SK-MEL-5 (cell line): ENCODE data around the gene NCKIPSD. TPM values are rescaled to one million over a fixed set of nuclear protein-coding genes. Genes with fewer than 3 reads are reported as not detected.

ENCODE experiments used
- DNase-seq: peaks from one replicate; pipeline ENCODE4 v3.0.0-alpha.2; 2016; ENCODE audit warnings: low read depth, low spot score
- in situ Hi-C: cut with HindIII; loops from 2 replicates; pipeline ENCODE4 v1.10.0; 2016; ENCODE audit warnings: low sequenced_read_pairs, high pct_unique_total_duplicates, low pct_unique_long_range_greater_than_20kb
- total RNA-seq: library from RNA; depleted of rRNA; stranded (reverse); fragments of >200 nt; shearing (Covaris generic); gene quantifications from 2 replicates; pipeline ENCODE4 v1.2.3, GENCODE V29; 2014

The NCKIPSD gene
- total RNA-seq, 1 experiment from 2014 or later = 16.6 TPM

DNA sequence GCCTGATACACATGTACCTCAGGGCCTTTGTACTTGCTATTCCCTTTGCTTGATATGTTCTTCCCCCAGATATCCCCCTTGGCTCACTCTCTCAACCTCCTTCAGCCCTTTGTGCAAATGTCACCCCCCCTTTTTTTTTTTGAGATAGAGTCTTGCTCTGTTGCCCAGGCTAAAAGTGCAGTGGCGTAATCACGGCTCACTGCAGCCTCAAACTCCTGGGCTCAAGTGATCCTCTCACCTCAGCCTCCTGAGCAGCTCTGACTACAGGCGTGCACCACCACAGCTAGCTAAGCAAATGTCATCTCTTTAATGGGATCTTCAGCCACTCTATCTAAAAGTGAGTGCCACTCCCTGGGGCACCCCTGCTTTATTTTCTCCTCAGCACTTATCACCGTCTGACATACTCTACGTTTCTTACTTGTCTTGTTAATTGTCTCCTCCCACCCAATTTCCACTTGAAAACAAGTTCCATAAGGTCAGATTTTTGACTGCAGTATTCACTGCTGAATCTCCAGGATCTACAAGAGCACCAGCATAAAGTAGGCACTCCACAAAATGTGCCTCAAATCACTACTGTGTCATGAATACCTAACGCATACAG lies 16.7 kb upstream of the NCKIPSD start:
- in situ Hi-C loops = no loop called here
- DNase-seq = no peak

DNA sequence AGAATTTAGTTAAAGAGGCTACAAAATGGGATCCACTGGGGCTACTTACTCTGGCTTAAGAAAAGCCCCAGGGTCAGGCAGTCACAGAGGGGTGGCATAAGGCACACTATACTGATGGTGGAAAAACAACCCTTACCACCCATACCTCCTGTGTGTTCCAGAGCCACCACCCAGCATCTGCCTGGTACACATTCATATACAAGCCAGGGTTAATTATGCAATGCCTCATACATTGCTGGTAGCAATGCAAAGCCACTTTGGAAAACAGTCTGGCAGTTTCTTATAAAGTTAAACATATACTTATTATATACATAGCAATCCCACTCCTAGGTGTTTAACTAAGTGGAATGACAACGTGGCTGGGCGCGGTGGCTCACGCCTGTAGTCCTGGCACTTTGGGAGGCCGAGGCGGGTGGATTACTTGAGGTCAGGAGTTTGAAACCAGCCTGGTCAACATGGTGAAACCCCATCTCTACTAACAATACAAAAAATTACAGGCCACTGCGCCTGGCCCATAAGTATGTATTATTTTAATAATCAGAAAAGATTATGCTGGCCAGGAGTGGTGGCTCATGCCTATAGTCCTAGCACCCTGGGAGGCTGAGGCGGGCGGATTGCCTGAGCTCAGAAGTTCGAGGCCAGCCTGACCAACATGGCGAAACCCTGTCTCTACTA lies 15.2 kb upstream of the NCKIPSD start:
- no peak for DNase-seq
- in situ Hi-C loops = no loop called here

DNA sequence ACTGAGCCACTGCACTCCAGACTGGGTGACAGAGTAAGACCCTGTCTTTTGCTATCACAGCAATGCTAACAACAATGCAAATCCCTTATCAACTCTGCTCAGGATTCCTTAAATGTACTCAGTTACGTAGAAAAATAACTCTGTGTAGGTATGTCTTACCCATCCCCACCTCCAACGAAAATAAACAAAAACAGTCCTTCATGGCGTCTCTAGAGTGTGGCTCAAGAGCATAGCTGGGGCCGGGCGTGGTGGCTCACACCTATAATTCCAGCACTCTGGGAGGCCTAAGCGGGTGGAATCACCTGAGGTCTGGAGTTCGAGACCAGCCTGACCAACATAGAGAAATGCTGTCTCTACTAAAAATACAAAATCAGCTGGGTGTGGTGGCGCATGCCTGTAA lies 13.2 kb upstream of the NCKIPSD start:
- in situ Hi-C loops = no loop called here
- no peak for DNase-seq

DNA sequence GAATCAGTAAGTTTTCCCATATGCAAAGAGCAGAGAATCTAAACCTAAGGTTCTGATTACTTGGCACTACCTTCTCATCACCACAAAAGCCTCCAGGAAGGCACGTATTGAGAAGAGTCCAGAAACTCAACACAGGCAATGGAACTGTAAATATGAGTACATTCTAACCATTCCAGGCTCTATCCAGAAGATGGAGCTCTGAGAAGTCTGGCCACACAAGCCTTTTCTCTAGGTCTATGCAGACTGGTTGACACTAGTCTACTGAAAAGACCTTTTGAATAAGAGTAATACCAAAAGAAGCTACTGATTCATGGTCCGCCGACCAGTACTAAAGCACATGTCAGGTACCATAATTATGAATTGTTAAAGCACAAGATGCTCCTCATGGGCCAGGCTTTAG lies 12.2 kb upstream of the NCKIPSD start:
- in situ Hi-C loops = no loop called here
- peak; percentile 59 for DNase-seq

GRCh38 chr3:48696601-48697000 lies 10.9 kb upstream of the NCKIPSD start:
- in situ Hi-C loops = no loop called here
- DNase-seq = peak; percentile 22

DNA sequence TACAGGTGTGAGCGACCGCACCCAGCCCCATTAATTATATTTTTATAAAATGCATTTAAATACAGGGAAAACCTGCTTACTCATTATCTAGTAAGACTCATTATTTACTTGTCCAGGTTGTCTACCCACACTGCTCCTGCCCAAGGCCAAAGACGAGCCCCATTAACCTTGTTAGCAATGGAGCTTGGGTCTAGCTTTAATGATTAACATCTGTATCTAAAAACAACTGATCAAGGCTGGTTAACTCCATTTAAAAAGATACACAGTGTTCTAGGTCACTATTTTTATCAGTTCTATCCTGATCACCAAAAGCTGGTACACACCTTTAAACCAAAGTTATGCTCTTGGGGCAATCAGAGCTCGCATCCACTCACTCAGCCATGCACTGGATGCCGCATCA lies 10.4 kb upstream of the NCKIPSD start:
- in situ Hi-C loops = no loop called here
- no peak for DNase-seq

GRCh38 chr3:48695393-48695753 lies 9.7 kb upstream of the NCKIPSD start:
- in situ Hi-C loops = no loop called here

GRCh38 chr3:48694610-48695392 lies 9.1 kb upstream of the NCKIPSD start:
- in situ Hi-C loops = no loop called here
- no peak for DNase-seq

More at GRCh38 chr3:48695393-48695753, 9.7 kb upstream of the NCKIPSD start:
- no peak for DNase-seq

- no peak for DNase-seq
- in situ Hi-C loops = no loop called here
Observed at GRCh38 chr3:48693826-48694225, 8.1 kb upstream of the NCKIPSD start.

GRCh38 chr3:48692551-48692950 lies 6.8 kb upstream of the NCKIPSD start:
- in situ Hi-C loops = no loop called here
- no peak for DNase-seq

DNA sequence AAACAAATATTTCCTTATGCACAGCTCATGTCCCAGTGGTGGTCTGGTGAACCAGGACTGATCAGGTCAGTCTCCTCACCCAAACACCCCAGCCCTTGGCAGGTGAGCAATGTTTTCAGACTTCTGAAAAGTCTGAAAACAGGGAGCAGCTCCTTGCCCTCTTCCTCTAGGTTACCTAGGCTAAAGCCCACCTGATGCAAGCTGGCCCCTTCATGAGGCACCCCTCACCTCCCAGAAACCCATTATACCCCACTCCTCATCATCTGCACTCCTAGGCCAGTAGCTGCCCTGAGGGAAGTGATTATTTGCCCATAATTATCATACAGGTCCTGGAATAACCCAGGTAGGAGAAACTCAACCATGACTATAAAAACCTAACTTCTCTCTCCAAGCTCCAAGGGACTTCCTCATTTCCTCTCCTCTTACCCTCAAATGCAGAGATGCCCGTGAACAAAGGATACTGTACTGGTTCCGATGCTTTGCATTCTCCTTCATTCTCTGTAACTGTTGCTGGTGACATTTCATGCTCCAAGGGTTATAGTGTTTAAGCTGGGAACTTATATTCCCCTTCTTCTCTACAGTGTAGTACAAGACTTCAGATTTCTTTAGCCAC lies 5.2 kb upstream of the NCKIPSD start:
- no peak for DNase-seq
- in situ Hi-C loops = no loop called here

DNA sequence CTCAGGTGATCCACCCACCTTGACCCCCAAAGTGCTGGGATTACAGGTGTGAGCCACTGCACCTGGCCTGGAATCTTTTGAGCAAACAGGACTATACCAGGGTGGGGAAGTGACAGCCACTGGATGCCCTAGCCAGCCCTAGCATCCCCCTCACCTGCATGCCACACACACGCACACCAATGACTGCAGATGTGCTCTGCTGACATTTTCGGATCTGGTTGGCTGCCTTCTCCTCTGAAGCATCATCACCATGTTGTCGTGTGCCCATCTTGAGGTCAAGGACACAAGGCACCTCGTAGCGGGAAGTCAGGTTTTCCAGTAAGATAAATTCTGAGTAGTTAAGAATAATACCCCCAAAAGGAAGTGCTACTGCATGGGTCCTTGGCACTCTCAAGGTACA lies 3.7 kb upstream of the NCKIPSD start:
- in situ Hi-C loops = no loop called here
- no peak for DNase-seq

DNA sequence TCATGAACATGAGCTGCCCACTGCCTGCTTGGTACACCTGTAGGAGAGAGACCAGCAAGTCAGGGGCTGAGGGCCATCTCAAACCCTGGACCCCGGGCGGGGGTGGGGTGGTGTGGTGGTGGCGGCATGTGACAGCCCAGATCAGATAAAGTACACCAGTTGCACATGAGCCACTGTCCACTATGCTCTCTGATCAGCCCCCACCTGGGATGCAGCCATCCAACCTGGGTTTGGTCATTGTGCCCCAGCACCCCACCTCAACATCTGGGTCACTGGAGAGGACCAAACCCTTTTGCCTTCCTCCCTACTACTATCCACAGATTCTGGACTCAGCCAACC lies 3.0 kb upstream of the NCKIPSD start:
- DNase-seq = no peak
- in situ Hi-C loops = no loop called here

DNA sequence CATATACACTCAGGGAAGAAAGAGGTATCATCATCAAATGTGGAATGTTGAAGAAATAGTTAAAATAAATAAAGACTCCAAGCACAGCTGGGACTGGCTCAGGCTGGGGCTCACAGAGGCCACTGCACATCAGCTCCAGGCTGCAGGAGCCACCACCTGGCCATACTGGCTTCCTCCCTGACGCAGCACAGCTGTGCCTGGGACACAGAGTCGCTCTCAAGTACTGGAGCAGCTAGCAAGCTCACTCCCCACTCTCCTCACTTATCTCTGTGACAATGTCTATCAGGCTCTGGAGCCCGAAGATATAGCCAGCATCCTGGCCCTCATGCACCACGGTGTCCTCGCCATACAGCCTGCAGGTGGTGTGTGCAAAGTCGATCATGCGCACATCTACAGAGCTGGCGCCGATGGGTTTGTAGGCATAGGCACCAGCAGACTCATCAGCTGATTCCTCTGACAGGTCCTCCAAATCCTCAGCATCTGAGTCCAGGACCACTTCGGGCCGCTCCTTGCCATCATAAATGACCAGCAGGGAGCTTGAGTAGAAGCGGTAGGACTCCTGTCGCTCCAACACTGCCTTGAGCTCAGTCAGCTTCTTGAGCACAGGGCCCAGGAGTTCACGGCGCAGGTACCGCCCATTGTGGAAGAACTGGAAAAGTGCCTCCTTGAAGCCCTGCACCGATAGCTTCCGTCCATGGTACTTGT lies 2.5 kb upstream of the NCKIPSD start:
- in situ Hi-C loops = no loop called here
- DNase-seq = no peak

DNA sequence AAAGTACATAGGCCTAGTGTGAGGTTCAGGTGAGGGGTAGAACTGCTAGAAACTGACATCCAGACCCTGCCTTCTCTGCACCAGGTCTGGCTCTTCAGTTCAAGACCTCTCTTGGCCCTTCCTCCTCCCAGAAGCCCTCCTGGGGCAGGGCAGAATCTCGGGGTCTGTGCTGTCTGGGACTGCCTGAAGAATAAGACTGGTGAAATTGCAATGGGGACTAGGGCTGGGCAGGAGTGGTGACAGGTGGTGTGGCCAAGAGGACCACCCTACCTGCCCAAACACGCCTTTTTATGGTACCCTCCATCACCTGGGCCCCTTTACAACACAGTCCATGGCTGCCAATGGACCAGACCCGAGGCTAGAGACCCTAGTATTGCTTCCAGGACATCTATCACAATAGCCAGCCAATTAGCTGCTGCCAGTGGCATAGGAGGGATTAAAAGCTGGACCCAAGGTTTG lies 1.5 kb upstream of the NCKIPSD start:
- in situ Hi-C loops = no loop called here
- DNase-seq = no peak

DNA sequence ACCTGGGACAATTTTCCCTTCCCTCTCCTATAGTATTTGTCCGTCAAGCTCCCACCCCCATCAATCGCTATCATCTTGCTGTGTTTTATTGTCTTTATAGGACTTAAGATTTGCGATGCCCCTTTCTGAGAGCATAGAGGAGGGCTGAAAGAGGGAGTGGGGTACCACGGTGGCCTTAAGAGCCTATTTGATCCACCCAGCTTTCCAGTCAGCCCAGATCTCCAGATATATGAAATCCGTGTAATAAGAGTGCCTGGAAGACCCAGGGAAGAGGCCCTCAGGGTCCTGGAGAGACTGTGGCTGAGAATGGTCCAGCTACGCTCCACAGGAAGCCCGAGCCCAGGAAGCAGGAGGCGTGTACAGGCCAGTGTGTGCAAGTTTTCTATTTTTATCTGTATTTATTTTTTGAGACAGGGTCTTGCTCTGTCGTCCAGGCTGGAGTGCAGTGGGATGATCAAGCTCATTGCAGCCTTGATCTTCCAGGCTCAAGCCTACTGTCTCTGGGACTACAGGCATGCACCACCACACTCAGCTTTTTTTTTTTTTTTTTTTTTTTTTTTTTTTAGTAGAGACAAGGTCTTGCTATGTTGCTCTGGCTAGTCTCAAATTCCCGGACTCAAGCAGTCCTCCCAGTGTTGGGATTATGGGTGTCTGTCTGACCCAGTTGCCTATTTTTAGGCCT lies 964 bp upstream of the NCKIPSD start:
- in situ Hi-C loops = no loop called here
- no peak for DNase-seq

DNA sequence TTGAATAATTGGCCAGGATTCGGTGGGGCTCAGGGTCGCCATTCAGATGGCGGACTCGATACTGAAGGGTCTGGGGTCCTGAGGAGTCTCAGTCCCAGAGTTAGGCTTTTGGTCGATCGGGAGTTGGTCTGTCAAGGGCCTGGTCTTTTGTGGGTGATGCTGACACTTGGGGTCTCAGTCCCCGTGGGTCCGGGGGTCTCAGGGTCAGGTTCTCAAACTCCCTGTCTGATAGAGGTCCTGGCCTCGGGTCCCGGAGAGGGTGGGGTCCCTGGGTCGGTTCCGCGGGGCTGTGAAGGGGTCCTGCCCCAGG lies 467 bp downstream of the NCKIPSD start:
- in situ Hi-C loops = no loop called here
- DNase-seq = no peak
